Fibroblast of mammary gland (primary cell): Measurements from ENCODE around the gene RSRC1.
A peak's percentile ranks its signal among the peaks of the same experiment; 100 is the strongest.

Experiments
- DNase-seq: peaks from one replicate; pipeline ENCODE4 v3.0.0-alpha.2; 2010; ENCODE audit warnings: low read depth
- H3K4me3 ChIP-seq: 2 replicates; pipeline ENCODE4 v1.5.1; 2011; ENCODE audit warnings: low read depth, mild to moderate bottlenecking, low read length, moderate library complexity; ENCODE audit not compliant: control insufficient read depth
- TF ChIP-seq, protein P1 (sequence below): conservative IDR thresholded peaks from 2 replicates; pipeline ENCODE4 v1.5.1; 2011; ENCODE audit warnings: low read depth, low read length, inconsistent platforms; ENCODE audit not compliant: control insufficient read depth, insufficient read depth

RSRC1 gene

DNA sequence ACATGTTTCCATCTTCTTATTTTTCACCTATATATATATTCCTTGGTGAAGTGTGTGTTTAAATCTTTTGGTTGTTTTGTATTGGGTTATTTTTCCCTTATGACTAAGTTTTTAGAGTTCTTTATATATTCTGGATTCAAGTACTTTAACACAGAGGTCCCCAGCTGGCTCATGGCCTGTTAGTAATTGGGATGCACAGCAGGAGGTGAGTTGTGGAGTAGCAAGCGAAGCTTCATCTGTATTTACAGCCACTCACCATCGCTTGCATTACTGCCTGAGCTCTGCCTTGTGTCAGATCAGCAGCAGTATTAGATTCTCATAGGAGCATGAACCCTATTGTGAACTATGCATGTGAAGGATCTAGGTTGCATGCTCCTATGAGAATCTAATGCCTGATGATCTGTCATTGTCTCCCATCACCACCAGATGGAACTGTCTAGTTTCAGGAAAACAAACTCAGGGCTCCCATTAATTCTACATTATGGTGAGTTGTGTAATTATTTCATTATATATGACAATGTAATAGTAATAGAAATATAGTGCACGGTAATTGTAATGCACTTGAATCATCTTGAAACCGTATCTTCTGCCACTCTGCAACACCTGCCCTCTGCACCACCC lies 151.6 kb downstream of the RSRC1 start:
- TF ChIP-seq, protein P1, sequence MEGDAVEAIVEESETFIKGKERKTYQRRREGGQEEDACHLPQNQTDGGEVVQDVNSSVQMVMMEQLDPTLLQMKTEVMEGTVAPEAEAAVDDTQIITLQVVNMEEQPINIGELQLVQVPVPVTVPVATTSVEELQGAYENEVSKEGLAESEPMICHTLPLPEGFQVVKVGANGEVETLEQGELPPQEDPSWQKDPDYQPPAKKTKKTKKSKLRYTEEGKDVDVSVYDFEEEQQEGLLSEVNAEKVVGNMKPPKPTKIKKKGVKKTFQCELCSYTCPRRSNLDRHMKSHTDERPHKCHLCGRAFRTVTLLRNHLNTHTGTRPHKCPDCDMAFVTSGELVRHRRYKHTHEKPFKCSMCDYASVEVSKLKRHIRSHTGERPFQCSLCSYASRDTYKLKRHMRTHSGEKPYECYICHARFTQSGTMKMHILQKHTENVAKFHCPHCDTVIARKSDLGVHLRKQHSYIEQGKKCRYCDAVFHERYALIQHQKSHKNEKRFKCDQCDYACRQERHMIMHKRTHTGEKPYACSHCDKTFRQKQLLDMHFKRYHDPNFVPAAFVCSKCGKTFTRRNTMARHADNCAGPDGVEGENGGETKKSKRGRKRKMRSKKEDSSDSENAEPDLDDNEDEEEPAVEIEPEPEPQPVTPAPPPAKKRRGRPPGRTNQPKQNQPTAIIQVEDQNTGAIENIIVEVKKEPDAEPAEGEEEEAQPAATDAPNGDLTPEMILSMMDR: peak; percentile 4
- peak; percentile 25 for DNase-seq
- no peak overlapping the region for H3K4me3 ChIP-seq

DNA sequence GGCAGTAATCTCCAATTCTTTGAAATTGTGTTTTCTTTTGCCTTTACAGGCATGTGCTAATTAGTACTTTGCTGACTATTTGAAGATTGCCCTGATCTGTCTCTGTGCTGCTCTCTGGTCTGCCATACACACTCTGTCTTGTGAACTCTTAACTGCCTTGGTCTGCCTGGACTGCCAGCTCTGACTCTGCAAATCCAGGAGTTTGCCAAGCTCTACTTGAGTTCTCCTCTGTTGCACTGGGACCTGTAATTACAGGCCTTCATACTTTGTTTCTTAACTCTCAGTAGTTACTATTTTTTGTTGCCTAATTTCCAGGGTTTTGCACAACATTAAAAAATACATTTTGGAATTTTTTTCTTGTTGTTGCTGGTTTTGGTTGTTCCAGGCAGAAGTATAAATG lies 155.0 kb downstream of the RSRC1 start:
- TF ChIP-seq, protein P1: no peak
- no peak for DNase-seq

DNA sequence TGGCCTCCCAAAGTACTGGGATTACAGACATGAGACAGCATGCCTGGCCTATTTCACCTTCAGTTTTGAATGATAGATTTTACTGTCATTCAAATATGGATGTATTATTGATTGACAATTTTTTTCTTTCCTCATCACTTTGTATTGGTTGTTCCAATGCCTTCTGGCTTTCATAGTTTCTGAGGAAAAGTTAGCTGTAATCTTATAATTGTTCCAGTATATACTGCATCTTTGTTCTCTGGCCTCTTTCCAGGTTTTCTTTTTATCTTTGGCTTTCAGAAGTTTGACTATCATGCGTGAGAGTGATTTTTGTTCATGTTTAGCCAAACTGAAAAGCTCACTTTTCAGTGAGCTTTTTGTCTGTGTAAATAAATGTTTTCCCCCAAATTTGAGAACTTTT lies 157.1 kb downstream of the RSRC1 start:
- DNase-seq: no peak
- TF ChIP-seq, protein P1: no peak
- H3K4me3 ChIP-seq: no peak overlapping the region

More for the DNA sequence above, 155.0 kb downstream of the RSRC1 start:
- no peak overlapping the region for H3K4me3 ChIP-seq

DNA sequence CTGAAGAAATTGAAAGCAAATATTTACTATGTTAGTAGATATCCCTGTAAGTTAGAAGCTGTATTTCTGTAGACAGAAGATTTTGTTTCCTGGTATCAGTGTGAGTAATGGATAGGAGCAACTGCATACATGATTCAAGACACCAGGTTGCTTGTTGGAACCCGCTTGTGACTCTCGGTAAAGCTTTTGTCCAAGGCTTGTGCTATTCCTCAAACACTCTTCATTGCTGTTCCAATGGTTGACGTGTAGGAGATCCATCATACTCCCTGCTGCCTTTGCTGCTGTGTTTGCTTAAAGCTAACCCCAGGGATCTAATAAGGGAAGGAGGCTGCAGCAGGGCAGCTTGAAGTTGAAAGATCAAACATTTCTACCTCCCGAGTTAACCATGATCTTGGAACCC lies 160.1 kb downstream of the RSRC1 start:
- no peak overlapping the region for H3K4me3 ChIP-seq
- TF ChIP-seq, protein P1: no peak
- DNase-seq: no peak

DNA sequence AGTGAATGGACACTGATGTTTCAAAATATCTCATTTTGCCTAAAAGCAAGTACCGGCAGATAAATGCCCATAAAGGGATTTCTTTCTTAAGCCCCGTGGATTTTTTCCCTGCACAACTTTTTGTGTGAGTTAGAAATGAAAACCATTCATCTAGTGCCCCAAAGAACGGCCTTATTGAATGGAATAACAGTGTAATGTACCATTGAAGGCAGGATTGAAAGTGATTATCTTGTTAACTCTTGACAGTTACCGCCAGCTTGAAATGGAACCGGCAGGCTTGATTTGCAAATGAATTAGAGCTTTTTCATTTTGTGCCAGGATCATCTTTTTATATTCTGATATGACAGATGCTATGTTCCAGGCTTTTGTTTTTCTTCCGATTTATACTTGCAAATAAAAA lies 162.2 kb downstream of the RSRC1 start:
- no peak overlapping the region for H3K4me3 ChIP-seq
- TF ChIP-seq, protein P1: no peak
- DNase-seq: no peak

DNA sequence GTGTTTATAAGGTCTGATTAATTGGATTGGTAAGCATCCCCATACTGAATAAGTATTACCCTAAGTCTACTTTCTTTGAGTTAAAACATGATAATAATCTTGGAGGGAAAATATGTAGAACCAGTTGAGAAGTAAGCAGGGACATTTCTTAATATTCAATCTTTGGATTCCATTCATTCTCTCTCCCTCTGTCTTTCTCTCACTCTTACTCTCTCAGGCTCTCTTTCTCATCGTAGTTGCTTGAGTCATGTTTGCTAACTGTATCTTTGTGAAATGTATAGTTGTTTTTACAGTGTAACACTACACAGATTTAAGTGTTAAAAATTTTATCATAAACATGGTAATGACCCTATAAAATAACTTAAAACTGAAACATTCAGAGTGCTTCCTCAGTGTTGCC lies 163.8 kb downstream of the RSRC1 start:
- TF ChIP-seq, protein P1: no peak
- DNase-seq: no peak

DNA sequence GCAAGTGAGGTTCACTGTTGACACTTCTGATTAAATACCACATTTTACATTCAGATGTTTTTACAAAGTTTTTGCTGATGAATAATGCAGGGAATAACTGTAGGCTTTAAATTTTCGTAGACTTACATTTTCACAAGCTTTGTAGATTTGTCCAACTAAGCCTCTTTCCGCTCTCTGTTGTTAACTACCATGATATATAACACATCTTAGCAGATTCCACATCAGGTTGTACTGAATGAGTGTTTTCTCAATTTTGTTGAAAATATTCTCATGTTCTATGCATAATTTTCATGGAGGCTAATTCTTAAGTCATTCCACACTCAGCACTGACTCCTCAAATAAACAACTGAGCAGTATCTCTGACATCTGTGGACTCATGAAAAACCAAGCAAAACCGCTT lies 168.3 kb downstream of the RSRC1 start:
- DNase-seq: no peak
- TF ChIP-seq, protein P1: no peak
- no peak overlapping the region for H3K4me3 ChIP-seq

More for the DNA sequence above, 163.8 kb downstream of the RSRC1 start:
- H3K4me3 ChIP-seq: no peak overlapping the region
